NCI-H187 (cell line): ENCODE results near the gene SGSM1.
"Not testable (repeated sequence)": the region's sequence is repeated elsewhere in the genome, so short reads cannot be mapped to it uniquely, and the experiment has no call there.

Experiments
- DNase-seq, 2 experiments: peaks; one replicate each; lab custom pipeline; 2025; lab: John Stamatoyannopoulos, UW

SGSM1 gene

DNA sequence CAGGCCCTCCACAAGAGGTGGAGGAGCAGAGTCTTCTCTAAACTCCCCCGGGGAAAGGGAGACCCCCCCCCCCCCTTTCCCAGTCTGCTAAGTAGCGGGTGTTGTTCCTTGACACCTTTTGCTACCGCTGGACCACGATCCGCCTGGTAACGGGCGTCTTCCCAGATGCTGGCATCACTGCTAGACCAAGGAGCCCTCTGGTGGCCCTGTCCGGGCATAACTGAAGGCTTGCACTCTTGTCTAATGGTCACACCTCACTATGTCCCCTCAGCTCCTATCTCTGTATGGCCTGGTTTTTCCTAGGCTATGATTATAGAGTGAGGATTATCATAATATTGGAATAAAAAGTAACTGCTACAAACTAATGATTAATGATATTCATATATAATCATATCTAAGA lies 31.5 kb downstream of the SGSM1 start:
- DNase-seq = not testable (repeated sequence)

GRCh38 chr22:24841261-24841660 lies 35.2 kb downstream of the SGSM1 start:
- DNase-seq = no peak

DNA sequence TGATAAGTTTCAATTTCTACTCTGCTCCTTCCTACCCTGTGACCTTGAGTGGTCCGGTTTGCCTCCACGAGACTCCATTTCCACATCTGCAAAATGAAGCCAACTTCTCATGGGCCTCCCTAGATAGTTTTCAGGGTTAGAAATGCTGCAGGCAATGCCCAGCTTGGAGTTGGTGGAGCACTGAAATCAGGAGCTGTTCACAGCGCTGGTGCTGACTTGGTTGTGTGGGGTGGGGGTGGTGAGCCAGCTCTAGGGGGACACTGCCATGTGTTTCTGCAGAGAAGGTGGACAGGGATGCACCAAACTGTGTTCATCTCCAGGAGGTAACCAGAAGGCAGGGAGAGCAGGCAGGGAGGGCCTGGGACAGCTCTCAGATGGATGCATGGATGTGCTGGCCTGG lies 37.0 kb downstream of the SGSM1 start:
- no peak for DNase-seq

DNA sequence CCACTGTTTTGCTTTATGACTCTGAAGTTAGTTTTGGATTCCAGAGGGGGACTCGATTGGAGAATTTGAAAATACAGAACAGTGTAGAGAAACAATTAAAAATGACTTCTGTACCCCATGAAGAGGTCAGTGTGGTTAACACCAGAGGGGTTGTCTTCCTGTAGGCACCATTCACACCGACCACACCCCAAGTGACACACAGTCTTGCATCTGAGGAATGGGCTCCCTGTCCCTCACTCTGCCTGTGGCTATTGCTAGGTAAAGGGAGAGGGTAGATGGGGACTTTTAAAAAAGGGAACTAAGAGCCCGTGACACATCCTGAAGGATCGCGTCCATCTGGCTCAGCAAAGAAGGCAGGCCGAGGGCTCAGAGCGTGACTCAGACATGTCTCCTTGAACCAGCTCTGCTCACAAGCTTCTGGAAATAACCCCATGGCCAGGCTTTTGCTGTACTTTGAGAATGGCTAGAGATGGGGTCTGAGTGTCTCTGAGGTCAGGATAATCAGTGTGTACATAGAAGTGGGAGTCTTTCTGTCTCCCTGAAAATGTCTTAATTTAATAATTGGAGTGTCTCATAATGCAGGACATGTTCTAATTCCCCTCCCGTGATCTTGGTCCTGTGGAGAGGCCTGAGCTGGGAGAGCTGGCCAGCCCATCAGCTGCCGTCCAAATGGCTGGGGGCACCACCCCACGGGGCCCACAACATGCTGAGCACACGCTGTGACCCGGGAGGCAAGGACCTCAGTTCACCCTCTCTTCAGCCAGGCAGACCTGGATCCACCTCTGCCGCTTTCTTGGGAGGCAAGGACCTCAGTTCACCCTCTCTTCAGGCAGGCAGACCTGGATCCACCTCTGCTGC lies 39.3 kb downstream of the SGSM1 start:
- DNase-seq = no peak

GRCh38 chr22:24847490-24847889 lies 41.5 kb downstream of the SGSM1 start:
- no peak for DNase-seq

GRCh38 chr22:24848559-24849168 lies 42.7 kb downstream of the SGSM1 start:
- DNase-seq = no peak

- no peak for DNase-seq
Observed at GRCh38 chr22:24855794-24856193, 49.8 kb downstream of the SGSM1 start.

GRCh38 chr22:24857576-24857975 lies 51.6 kb downstream of the SGSM1 start:
- no peak for DNase-seq

DNA sequence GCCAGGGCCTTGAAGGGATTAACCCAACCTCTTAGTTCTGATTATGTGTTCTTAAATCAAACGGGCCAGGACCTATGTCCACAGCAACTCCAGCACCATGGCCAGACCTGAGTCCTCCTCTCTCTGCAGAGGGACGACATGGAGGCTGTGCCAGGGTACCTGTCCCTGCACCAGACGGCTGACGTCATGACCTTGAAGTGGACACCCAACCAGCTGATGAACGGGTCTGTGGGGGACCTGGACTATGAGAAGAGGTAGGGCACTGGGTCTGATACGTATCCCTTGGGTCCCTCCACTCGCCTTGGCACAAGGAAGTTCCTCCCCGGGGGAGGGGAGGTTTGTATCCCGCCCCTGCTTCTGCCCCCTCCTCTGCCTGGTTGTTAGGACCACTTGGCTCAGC lies 53.6 kb downstream of the SGSM1 start:
- no peak for DNase-seq

GRCh38 chr22:24865508-24865907 lies 59.5 kb downstream of the SGSM1 start:
- DNase-seq = no peak

GRCh38 chr22:24867323-24868022 lies 61.5 kb downstream of the SGSM1 start:
- DNase-seq = no peak

- no peak for DNase-seq
Observed at GRCh38 chr22:24868979-24869378, 63.0 kb downstream of the SGSM1 start.

DNA sequence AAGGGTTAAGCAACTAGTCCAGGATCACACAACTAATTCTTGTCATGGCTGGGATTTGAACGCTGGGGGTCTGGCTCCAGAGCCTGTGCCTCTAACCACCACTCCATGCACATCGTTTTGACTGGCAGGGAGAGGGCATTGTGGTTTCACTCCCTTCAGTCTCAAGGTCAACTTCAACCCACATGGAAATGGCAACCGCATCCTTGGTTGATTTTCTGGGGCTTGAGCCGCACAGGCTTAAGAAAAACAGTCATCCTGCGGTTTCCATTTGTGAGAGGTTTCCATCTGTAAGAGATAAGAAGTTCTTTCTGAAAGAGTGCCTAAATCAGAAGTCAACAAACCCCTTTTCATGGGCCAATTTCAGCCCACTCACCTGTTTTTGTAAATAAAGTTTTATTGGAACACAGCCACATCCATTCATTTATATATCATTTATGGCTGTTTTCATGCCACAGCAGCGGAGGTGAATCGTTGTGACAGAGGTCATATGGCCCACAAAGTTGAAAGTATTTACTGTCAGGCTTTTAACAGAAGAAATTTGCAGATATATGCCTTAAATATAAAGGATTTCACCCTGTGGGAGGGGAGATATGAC lies 65.7 kb downstream of the SGSM1 start:
- no peak for DNase-seq

GRCh38 chr22:24873226-24873625 lies 67.2 kb downstream of the SGSM1 start:
- DNase-seq = no peak

DNA sequence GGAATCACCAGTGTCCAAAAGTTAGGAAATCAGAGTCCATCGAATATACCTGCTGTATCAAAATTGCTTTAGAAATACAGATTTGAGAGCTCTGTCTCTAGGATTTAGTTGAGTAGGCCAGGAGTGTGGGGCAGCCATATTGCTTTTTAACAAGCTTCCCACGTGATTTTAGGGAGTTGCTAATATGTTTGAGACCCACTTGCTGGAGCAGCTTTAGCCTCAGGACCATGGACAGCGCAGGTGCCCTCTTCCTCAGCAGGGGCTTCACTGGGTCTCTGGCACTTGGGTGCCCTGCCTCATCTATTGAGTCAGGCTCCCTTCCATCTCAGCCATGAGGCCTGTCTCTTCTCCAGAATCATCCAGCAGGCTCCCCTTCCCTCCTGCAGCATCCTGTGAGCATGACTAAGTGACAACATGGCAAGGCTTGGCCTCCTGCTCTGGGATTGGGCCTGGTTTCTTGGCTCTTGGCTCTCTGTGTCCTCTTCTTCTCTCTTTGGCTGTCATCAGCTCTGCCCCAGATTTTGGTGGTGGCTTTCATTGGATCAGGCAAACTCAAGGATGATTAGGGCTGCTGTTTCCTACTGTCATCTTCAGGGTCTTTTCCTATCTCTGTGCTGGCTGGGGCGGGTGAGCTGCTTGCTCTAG lies 70.0 kb downstream of the SGSM1 start:
- no peak for DNase-seq

DNA sequence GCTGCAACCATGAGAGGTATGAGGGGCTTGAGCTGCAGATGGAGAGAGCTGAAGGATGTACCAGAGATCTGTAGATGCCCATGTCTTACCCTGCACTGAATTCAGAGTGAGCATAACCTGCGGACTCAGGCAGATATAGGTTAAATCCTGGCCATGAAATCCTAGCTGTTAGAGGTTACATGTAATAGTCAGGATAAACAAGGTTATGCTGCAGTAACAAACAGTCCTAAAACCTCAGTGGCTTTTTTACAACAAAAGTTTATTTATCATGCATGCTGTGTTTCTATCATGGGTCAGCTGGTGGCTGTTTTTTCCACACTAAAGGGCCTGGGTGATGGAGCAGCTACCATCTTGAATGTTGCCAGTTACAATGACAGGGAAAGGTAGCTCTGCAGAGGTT lies 70.7 kb downstream of the SGSM1 start:
- DNase-seq = no peak

DNA sequence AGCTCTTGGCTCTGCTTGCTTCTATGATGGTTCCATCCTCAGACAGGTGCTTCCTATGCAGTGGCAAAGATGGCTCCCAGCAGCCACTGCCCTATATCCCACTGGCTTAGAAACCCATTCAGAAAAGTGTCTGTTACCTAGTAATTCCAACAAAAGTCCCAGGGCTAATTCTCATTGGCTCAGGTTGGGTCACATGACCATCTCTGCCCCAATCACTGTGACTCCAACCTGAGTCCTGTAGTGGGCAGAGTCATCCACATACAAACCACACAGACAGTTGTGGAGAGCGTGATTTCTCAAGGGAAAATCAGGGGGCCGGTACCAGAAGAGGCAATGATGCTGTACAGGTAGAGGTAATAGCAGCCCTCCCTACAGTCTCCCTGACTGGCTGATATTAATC lies 73.0 kb downstream of the SGSM1 start:
- DNase-seq = no peak

DNA sequence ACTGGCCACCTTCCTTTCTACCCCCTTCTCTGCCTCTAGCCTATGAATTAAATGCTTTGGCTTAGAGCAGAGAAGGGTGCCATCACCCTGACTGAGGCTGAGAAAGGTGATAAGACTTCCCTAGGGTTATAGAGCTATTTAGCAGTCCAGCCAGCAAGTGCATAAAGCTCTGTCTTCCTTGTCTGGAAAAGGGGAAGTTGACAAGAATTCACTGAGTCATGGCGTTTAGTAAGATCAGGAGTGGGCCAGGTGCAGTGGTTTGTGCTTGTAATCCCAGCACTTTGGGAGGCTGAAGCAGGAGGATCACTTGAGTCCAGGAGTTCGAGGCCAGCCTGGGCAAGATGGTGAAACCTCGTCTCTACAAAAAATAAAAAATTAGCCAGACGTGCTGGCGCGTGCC lies 77.4 kb downstream of the SGSM1 start:
- DNase-seq = no peak

GRCh38 chr22:24887260-24887659 lies 81.2 kb downstream of the SGSM1 start:
- DNase-seq = no peak

- DNase-seq = no peak
Observed at GRCh38 chr22:24893341-24894070, 87.5 kb downstream of the SGSM1 start.

DNA sequence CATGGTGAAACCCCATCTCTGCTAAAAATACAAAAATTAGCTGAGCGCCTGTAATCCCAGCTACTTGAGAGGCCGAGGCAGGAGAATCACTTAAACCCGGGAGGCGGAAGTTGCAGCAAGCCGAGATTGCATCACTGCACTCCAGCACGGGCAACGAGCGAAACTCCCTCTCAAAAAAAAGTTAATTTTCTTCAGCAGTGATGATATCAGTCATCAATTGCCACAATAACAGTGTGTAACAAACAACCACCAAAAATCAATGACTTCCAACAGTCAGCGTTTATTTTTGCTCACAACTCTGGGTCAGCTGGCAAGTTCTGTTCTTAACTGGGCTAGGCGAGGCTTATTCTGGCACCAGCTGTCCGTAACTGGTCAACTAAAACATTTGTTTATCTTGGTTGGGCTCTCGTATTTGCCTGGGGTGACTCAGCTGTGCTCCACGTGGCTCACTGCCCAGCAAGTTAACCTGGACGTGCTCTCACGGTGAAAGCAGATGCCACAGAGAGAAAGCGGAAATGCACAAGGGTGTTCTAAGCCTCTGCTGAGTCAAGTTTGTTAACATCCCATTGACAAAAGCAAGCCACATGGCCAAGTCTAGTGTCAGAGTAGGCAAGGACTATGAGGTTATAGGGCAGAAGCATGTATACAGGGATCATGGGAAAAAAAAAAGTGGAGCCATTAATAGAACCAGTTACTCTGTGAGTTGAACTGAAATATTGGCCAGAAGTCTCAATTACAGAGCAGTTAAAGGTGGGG lies 88.4 kb downstream of the SGSM1 start:
- DNase-seq = no peak
